ENCODE data around the gene NCAM1.

DNA sequence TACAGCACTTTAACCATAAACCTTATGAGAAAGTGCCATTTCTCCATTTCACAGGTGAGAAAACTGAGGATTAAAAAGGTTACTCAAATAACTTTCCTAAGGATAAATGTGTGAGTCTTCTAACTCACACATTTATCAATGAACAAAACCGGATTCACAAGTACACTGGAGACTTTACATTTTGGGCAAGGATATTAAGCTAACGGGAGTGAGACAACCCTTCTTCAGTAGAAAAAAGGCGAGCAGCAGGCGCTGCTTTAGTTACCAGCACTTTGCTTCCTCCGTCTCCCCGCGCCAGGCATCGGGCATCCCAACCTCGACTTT lies 352.8 kb downstream of the NCAM1 start:
- TF ChIP-seq SUZ12 (IDR thresholded peaks at IDR 0.05) (no peak), BHLHE40 (IDR thresholded peaks at IDR 0.05; ENCODE audit: borderline replicate concordance) (no peak), PKNOX1 (IDR thresholded peaks at IDR 0.05) (no peak), FOXM1 (IDR thresholded peaks at IDR 0.05; ENCODE audit: borderline replicate concordance) (no peak), CTBP1 (IDR thresholded peaks at IDR 0.05; ENCODE audit: borderline replicate concordance) (no peak), ELF4 (IDR thresholded peaks at IDR 0.05) (no peak), NFRKB (IDR thresholded peaks at IDR 0.05) (no peak), ARNT (IDR thresholded peaks at IDR 0.05) (no peak), SP1 (IDR thresholded peaks at IDR 0.05) (no peak), HDGF (IDR thresholded peaks at IDR 0.05; ENCODE audit: borderline replicate concordance) (no peak), LEF1 (IDR thresholded peaks at IDR 0.05; ENCODE audit: borderline replicate concordance) (no peak), TARDBP (IDR thresholded peaks at IDR 0.05) (no peak), FOXK2 (IDR thresholded peaks at IDR 0.05) (no peak), ZNF384 (IDR thresholded peaks at IDR 0.05) (no peak)
